T-helper 2 cell treated with Interferon-gamma antibody and Interleukin-4, amounts not matched to agents 100 ng/mL and 5 ng/mL, for 36 hours (primary cell): ENCODE measurements around the gene LAMC3. TPM values are rescaled to one million over a fixed set of nuclear protein-coding genes. Genes with fewer than 3 reads are reported as not detected.

Source experiments
- intact Hi-C: fragments of 100-400 bp; cut with micrococcal nuclease; formaldehyde crosslinking; loops from one replicate; pipeline ENCODE4 v1.15.1; 2023
- total RNA-seq: library from RNA; stranded (reverse); gene quantifications from 2 replicates; pipeline ENCODE4 v1.2.3, GENCODE V29; 2022

LAMC3 gene
- total RNA-seq: 0.05 and 0.07 TPM in 2 replicates

GRCh38 chr9:131008909-131009618 lies at the start of gene LAMC3:
LAMC3 (plus strand) TSS chr9:131009174; CDS start chr9:131009215, 41 bp downstream.
- intact Hi-C loops: no loop called here

GRCh38 chr9:130959809-130960334 lies 49.1 kb upstream of the LAMC3 start:
- intact Hi-C loops: no loop called here

- intact Hi-C loops: no loop called here
Observed at GRCh38 chr9:130960522-130961378, 48.2 kb upstream of the LAMC3 start.

GRCh38 chr9:130961511-130962300 lies 47.3 kb upstream of the LAMC3 start:
- intact Hi-C loops: no loop called here

- intact Hi-C loops: no loop called here
Observed at GRCh38 chr9:130962418-130963316, 46.3 kb upstream of the LAMC3 start.

GRCh38 chr9:130963337-130963908 lies 45.6 kb upstream of the LAMC3 start:
- intact Hi-C loops: no loop called here

- intact Hi-C loops: no loop called here
Observed at GRCh38 chr9:130963916-130964315, 45.1 kb upstream of the LAMC3 start.

- intact Hi-C loops: no loop called here
Observed at GRCh38 chr9:130965680-130966079, 43.3 kb upstream of the LAMC3 start.

- intact Hi-C loops: no loop called here
Observed at GRCh38 chr9:130970052-130970451, 38.9 kb upstream of the LAMC3 start.

- intact Hi-C loops: no loop called here
Observed at GRCh38 chr9:130970855-130971254, 38.1 kb upstream of the LAMC3 start.

GRCh38 chr9:130971294-130971849 lies 37.6 kb upstream of the LAMC3 start:
- intact Hi-C loops: no loop called here

- intact Hi-C loops: no loop called here
Observed at GRCh38 chr9:130972277-130972956, 36.6 kb upstream of the LAMC3 start.

GRCh38 chr9:130972957-130973685 lies 35.9 kb upstream of the LAMC3 start:
- intact Hi-C loops: no loop called here

GRCh38 chr9:130973686-130974281 lies 35.2 kb upstream of the LAMC3 start:
- intact Hi-C loops: no loop called here

GRCh38 chr9:130974697-130975096 lies 34.3 kb upstream of the LAMC3 start:
- intact Hi-C loops: no loop called here

- intact Hi-C loops: no loop called here
Observed at GRCh38 chr9:130975156-130975555, 33.8 kb upstream of the LAMC3 start.

GRCh38 chr9:130975932-130976841 lies 32.8 kb upstream of the LAMC3 start:
- intact Hi-C loops: no loop called here
